Left kidney (tissue), 2 donors: ENCODE results near the gene ZNF579. TPM values are rescaled to one million over a fixed set of nuclear protein-coding genes. Genes with fewer than 3 reads are reported as not detected.
"Not testable (repeated sequence)": the region's sequence is repeated elsewhere in the genome, so short reads cannot be mapped to it uniquely, and the experiment has no call there.

Source experiments
- DNase-seq: peaks from one replicate; pipeline ENCODE4 v3.0.0-alpha.2; 2013
- polyA plus RNA-seq: library from polyadenylated mRNA; unstranded; fragments of 120-200 nt; gene quantifications from one replicate; pipeline ENCODE4 v1.2.1, GENCODE V29; 2013; ENCODE audit not compliant: insufficient read length

Gene ZNF579
- polyA plus RNA-seq, 1 donor: 16.1 TPM

- no peak for DNase-seq
Measured at GRCh38 chr19:55594996-55595545, 14.4 kb upstream of the ZNF579 start.

GRCh38 chr19:55593096-55593772 lies 12.6 kb upstream of the ZNF579 start:
- no peak for DNase-seq

GRCh38 chr19:55592391-55593090 lies 11.9 kb upstream of the ZNF579 start:
- DNase-seq: no peak

- DNase-seq: no peak
Measured at GRCh38 chr19:55591555-55591954, 10.9 kb upstream of the ZNF579 start.

GRCh38 chr19:55590617-55591016 lies 10.0 kb upstream of the ZNF579 start:
- no peak for DNase-seq

- DNase-seq: no peak
Measured at GRCh38 chr19:55590109-55590508, 9.5 kb upstream of the ZNF579 start.

GRCh38 chr19:55588738-55589137 lies 8.1 kb upstream of the ZNF579 start:
- DNase-seq: no peak

GRCh38 chr19:55586976-55587668 lies 6.5 kb upstream of the ZNF579 start:
- peak; percentile 95 for DNase-seq

- DNase-seq: peak; percentile 86
Measured at GRCh38 chr19:55585658-55586339, 5.2 kb upstream of the ZNF579 start.

- DNase-seq: no peak
Measured at GRCh38 chr19:55584871-55585270, 4.2 kb upstream of the ZNF579 start.

GRCh38 chr19:55583897-55584296 lies 3.2 kb upstream of the ZNF579 start:
- not testable (repeated sequence) for DNase-seq

- DNase-seq: not testable (repeated sequence)
Measured at GRCh38 chr19:55582284-55582683, 1.6 kb upstream of the ZNF579 start.

GRCh38 chr19:55581823-55582223 lies 1.2 kb upstream of the ZNF579 start:
- DNase-seq: no peak

GRCh38 chr19:55581145-55581822 lies 636 bp upstream of the ZNF579 start:
- DNase-seq: no peak

GRCh38 chr19:55579766-55580621 lies 654 bp downstream of the ZNF579 start:
- no peak for DNase-seq

- no peak for DNase-seq
Measured at GRCh38 chr19:55578761-55579747, 1.6 kb downstream of the ZNF579 start.

- DNase-seq: no peak
Measured at GRCh38 chr19:55578031-55578760, 2.5 kb downstream of the ZNF579 start.

GRCh38 chr19:55576746-55577145 lies 3.9 kb downstream of the ZNF579 start:
- no peak for DNase-seq

GRCh38 chr19:55573929-55574328 lies 6.7 kb downstream of the ZNF579 start:
- DNase-seq: not testable (repeated sequence)
